ENCODE measurements around the gene ABCF2. TPM values are rescaled to one million over a fixed set of nuclear protein-coding genes. Genes with fewer than 3 reads are reported as not detected.

The ABCF2 gene
- total and polyA plus RNA-seq, 10 of the 15 experiments (the other 5 are each of a cell fraction or from before 2014, with no cell fraction given), result 29.3 to 76.3 (median 57.1) TPM

GRCh38 chr7:151252961-151253711 lies 26.1 kb upstream of the ABCF2 start:
- no peak for DNase-seq (ENCODE audit: low read depth, low spot score)
- no peaks in the 10 kb centered on the region for H3K79me2 ChIP-seq (ENCODE audit: control insufficient read depth, insufficient read depth, low read length)
- H3K36me3 ChIP-seq (ENCODE audit: control insufficient read depth in 2 of 2, insufficient read depth in 2 of 2, low read length in 1 of 2), result no peaks in the 10 kb centered on the region
- RAD21 ChIA-PET (ENCODE audit: unreplicated experiment), result no interaction called here
- FAIRE-seq, result no peak
- peaks cover 19 to 20% of the 10 kb centered on the region in 2 experiments for H3K27me3 ChIP-seq (replicated peaks in 1 of 2; ENCODE audit: control insufficient read depth in 2 of 2, insufficient read depth in 2 of 2, low read length in 1 of 2)
- in situ Hi-C loops (cut with MboI) (no loop called here), intact Hi-C loops (cut with micrococcal nuclease; ENCODE audit: unreplicated experiment) (no loop called here)
- no peak overlapping the region for H3K4me3 ChIP-seq
- no peaks in the 10 kb centered on the region for H3K4me1 ChIP-seq (ENCODE audit: control insufficient read depth, insufficient read depth, low read length)
- POLR2A ChIA-PET, result no interaction called here
- no peak for TF ChIP-seq CHD4 (IDR thresholded peaks at IDR 0.05)
- H3K27ac ChIP-seq (ENCODE audit: control insufficient read depth, insufficient read depth), result no peak overlapping the region
- no peak overlapping the region for H2AFZ ChIP-seq (ENCODE audit: control insufficient read depth, low read depth, low read length)
- SMC1A ChIA-PET (ENCODE audit: uncharacterized antibody, unreplicated experiment), result no interaction called here
- CTCF ChIA-PET, result no interaction called here
- BruUV-seq (replicated peaks), result no TSS peak
- no peak for ATAC-seq
- H3K9ac ChIP-seq (ENCODE audit: control insufficient read depth, insufficient read depth, low read length), result no peak overlapping the region
- no peaks in the 10 kb centered on the region for H3K9me3 ChIP-seq (replicated peaks; ENCODE audit: control insufficient read depth, insufficient read depth, low read length)
- no peaks in the 10 kb centered on the region for H4K20me1 ChIP-seq (ENCODE audit: control insufficient read depth, insufficient read depth)
- H3K4me2 ChIP-seq (ENCODE audit: control insufficient read depth, insufficient read depth), result no peak overlapping the region
- WGBS (ENCODE audit: insufficient coverage, insufficient replicate concordance, low lambda C conversion rate, missing lambda C conversion rate), result 63% methylated on average over 16 of the region's 17 CpGs

- Histone ChIP-seq H4K20me1 (ENCODE audit: control insufficient read depth, insufficient read depth) (no peaks in the 10 kb centered on the region), H3K27ac (ENCODE audit: control insufficient read depth, insufficient read depth) (no peak overlapping the region), H3K9me3 (replicated peaks; ENCODE audit: control insufficient read depth, insufficient read depth, low read length) (no peaks in the 10 kb centered on the region), H3K4me1 (ENCODE audit: control insufficient read depth, insufficient read depth, low read length) (no peaks in the 10 kb centered on the region), H3K79me2 (ENCODE audit: control insufficient read depth, insufficient read depth, low read length) (no peaks in the 10 kb centered on the region), H3K27me3 (replicated peaks in 1 of 2; ENCODE audit: control insufficient read depth in 2 of 2, insufficient read depth in 2 of 2, low read length in 1 of 2) (peaks cover 20 to 22% of the 10 kb centered on the region in 2 experiments), H3K9ac (ENCODE audit: control insufficient read depth, insufficient read depth, low read length) (no peak overlapping the region), H3K36me3 (ENCODE audit: control insufficient read depth in 2 of 2, insufficient read depth in 2 of 2, low read length in 1 of 2) (no peaks in the 10 kb centered on the region), H3K4me3 (no peak overlapping the region), H2AFZ (ENCODE audit: control insufficient read depth, low read depth, low read length) (no peak overlapping the region), H3K4me2 (ENCODE audit: control insufficient read depth, insufficient read depth) (no peak overlapping the region)
- intact Hi-C loops (cut with micrococcal nuclease; ENCODE audit: unreplicated experiment) (no loop called here), in situ Hi-C loops (cut with MboI) (no loop called here)
- ChIA-PET RAD21 (ENCODE audit: unreplicated experiment) (no interaction called here), POLR2A (no interaction called here), SMC1A (ENCODE audit: uncharacterized antibody, unreplicated experiment) (no interaction called here), CTCF (interaction anchor here (1.0 kb wide), 1 partner anchor 8 kb away, joined by 3 read pairs; no protein-coding TSS in a partner anchor)
- BruUV-seq (replicated peaks), result no TSS peak
- ATAC-seq (no peak), DNase-seq (ENCODE audit: low read depth, low spot score) (no peak), FAIRE-seq (no peak)
- TF ChIP-seq EGR1 (IDR thresholded peaks at IDR 0.05; ENCODE audit: borderline replicate concordance in 1 of 2, low read depth in 2 of 2, low read length in 2 of 2) (no peak), USF1 (IDR thresholded peaks at IDR 0.05; ENCODE audit: borderline replicate concordance, extremely low read length, insufficient read depth, low read depth, low read length) (no peak), BRCA1 (IDR thresholded peaks at IDR 0.05; ENCODE audit: low read depth, low read length) (no peak), NKRF (conservative IDR thresholded peaks at IDR 0.05) (no peak), HDGF (IDR thresholded peaks at IDR 0.05) (no peak), IRF4 (IDR thresholded peaks at IDR 0.05; ENCODE audit: low read depth, low read length) (no peak), CREB1 (IDR thresholded peaks at IDR 0.05; ENCODE audit: low read depth) (no peak), E4F1 (IDR thresholded peaks at IDR 0.05; ENCODE audit: borderline replicate concordance, partially characterized antibody) (no peak), ZNF217 (IDR thresholded peaks at IDR 0.05) (no peak), ZNF207 (IDR thresholded peaks at IDR 0.05; ENCODE audit: borderline replicate concordance) (no peak), ZNF24 (IDR thresholded peaks at IDR 0.05) (no peak)
- 50% methylated on average over 8 of the region's 9 CpGs for WGBS (ENCODE audit: insufficient coverage, insufficient replicate concordance, low lambda C conversion rate, missing lambda C conversion rate)
Measured at GRCh38 chr7:151252561-151252835, 25.5 kb upstream of the ABCF2 start.
